ENCODE results near the gene XYLT1.

GRCh38 chr16:17318238-17318637 is 152.5 kb downstream of the XYLT1 start:
- TF ChIP-seq CTCF (conservative IDR thresholded peaks at IDR 0.05; ENCODE audit: low read depth, low read length) (no peak), EZH2 (IDR thresholded peaks at IDR 0.05; ENCODE audit: low read length, unreplicated experiment) (no peak)
